Stimulated activated CD4-positive, alpha-beta T cell treated with anti-CD3 and anti-CD28 coated beads, Interleukin-15, amount 100 ng/mL, for 48 hours (primary cell): ENCODE measurements around the gene CDKAL1.

Experiments used
- DNase-seq, 2 donors: peaks; one replicate each; pipeline ENCODE4 v3.0.0-alpha.2; 2020; ENCODE audit warnings: low read depth in 2 of 2

Gene CDKAL1

DNA sequence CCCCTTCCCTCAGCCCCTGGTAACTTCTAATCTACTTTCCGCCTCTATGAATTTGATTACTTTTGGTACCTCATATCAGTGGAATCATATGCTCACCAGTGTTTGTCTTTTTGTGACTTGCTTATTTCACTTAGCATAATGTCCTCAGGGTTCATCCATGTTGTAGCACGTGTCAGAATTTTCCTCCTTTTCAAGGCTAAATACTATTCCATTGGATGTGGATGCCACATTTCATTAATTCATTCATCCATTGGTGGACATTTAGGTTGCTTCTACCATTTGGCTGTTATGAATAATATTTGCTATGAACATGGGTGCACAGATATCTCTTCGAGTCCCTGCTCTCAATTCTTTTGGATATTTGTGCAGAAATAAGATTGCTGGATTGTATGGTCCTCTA is 670.7 kb downstream of the CDKAL1 start:
- no peak for DNase-seq

DNA sequence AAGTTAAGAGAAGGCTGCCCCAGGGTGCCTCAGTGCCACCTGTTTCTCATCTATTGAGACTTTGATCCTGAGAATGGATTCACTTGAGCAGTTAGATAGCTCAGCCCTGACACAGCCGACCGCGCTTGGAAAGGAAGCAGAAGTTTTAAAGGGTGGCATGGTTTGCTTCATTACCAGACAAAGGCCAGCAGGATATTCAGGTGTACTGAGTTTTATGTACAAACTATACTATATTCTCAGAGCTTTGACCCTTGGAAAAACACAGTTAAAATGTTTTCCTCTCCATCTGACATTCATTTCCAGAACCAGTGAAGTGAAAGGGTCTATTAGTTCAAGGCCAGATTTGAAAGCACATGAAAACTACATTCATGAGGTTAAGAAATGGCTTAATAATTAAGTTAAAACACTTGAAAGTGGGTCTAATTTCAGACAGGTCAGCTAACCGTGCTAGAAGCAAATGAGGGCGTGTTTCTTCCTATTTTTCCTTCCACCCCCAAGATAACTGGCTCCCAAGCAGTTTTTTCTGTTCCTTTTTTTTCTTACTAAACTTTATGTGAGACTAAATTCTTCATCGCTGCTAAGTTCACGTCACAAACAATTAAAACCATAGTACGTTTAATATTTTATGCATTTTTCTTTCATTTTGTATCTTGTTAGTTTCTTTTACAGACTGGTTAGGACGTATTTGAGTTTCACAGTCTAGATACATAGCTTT is 674.0 kb downstream of the CDKAL1 start:
- no peak for DNase-seq

DNA sequence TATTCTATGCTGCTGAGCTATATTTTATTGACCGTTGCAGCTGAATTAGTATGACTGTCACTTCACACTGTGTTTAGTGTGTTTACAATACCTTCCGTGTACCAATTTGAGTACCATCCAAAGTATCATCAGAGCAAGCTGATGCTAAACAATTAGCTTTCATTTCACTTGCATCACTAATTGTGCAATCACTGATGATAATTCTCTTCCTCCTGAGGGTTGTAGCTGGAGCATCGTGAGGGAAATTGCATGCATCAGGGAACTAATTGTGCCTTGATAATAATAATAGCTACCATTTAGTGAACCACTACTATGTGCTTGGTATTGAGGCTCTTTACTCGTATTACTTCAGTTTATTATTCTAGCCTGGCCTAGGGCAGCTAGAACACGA is 674.5 kb downstream of the CDKAL1 start:
- no peak for DNase-seq

DNA sequence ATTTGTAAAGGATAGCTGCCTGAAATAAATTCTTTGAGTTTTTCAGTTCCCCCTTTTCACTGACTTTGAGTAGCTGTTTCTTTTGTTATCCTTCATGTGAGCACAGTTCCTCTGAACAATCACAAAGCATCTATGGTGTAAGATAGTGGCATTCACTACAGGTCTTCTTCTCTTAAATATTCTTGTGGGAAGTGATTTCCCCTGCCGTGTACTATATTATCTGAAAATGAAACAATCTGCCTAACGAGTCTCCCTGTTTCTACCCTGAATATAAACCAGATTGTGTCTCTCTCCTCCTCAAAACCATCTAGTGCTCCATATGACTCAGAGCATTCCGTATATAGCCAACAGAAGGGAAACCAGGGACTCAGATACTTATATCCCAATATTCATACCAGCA is 679.2 kb downstream of the CDKAL1 start:
- no peak for DNase-seq

DNA sequence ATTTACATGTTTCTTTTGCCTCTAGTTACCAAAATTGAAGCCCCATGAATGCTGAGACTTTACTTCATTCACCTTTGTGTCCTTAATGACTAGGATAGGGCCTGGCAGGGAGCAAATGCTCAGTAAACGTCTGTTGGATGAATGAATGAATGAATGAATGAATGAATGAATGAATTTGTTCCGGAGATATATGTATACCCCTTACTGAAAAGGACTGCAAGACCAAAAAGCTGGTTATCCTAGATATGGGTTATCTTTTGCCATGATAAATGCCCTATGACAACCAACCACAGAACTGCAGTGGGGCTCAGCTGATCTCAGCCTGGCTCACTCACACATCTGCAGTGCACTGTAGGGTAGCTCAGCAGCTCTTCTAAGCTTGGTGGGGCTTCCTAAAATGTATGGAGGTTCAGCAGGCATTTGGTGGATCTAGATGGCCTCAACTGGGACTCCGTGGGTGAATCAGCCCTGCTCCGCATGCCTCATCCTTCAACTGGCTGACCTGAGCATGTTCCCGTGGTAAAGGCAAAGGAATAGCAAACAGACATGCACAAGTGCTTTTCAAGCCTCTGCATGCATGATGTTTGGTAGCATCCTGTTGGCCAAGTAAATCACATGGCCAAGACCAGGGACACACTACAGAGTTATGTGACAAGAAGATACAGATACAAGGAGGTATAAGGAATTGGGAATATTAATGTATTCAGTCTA is 680.6 kb downstream of the CDKAL1 start:
- DNase-seq, result no peak

DNA sequence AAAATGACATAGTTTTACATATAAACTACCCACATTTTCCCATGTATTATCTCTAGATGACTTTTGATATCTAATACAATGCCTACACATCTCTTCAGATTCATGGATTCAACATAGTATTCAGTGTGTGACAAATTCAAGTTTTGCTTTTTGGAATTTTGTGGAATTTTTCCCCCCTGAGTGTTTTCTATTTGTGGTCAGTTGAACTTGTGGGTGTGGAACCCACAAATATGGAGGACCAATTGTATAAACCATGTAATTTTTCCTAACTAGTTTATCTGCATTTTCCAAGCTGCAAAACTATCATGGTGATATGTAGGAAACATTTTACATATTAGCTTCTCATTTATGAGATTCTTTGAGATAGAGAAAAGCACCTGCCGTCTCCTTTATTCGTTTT is 685.0 kb downstream of the CDKAL1 start:
- no peak for DNase-seq

DNA sequence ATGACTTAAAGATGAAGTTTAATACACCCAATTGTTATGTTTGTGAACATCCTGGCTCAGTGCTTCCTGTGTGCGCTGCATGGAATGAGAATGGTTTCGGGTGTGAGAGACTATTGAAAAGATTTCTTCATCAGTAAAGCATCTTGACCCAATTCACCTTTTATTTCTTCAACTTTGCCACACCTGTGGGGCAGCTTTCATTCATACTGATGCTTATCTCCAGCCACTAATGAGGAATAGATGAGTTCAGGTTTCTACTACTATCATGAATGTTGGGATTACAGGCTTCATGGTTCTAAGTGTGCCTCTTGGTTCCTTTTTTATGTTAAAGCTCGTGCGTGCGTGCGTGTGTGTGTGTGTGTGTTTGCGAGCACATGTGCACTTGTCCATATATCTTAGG is 685.6 kb downstream of the CDKAL1 start:
- no peak for DNase-seq

DNA sequence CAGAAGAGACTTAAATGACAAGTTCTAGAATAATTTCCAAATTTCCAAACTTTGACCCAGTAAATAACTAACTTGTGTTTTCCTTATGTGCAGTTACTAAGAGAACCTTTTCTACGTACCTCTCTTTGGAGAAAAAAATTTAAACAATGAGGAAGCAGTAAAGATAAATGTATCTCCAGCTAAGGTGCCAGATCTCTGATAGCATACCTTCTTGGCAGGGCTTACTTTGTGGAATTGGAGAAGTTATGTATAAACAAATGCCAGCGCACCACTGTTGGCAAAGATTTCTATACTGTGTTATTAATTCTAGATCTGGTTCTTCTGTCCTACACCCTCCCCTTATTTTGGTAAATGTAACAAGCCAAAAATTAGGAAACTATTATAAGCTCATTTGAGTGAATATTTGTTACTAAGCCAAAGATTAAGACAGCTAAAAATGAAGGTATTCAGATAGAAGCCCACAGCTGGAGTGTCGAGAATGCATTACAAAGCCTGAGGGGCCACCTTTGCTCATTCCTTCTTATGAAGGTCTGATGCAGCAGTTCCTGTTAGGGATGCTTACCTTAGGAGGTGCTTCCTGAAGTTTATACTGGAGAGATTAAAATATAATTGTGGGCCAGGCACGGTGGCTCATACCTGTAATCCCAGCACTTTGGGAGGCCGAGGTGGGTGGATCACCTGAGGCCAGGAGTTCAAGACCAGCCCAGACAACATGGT is 686.2 kb downstream of the CDKAL1 start:
- DNase-seq, result no peak

DNA sequence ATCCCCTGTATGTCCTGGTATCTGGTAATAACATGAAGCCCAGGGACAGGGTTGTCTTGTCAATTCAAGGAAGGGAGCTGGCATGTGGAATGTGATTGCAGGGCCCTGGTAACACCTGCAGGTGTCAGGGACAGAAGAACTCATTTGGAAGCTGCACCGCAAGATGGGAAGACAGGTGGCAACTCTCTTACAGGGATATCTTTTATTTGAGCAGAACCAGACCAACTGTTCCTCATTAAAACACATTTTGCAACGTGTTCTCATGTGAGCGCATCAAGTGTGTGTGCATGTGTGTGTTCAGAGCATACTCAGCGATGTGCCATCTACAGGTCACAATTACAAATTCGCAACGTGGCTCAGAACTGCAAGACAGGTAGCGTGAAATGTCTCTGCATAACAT is 688.4 kb downstream of the CDKAL1 start:
- no peak for DNase-seq

DNA sequence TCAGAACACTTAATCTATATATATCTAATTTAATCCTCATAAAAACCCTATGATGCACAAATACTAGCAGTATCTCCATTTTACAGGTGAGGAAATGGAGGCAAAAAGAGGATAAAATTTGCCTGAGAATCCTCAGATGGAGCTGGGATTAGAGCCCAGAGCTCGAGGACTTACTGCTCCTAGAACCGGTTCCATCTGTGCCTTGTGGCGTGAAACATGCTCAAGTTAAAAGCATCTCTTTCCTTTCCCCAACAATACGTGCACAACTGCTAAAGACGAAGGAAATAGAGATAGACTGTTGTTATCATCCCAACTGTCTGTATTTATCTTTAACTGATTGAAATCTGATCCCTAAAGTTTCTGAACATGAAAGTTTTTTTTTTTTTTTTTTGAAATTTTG is 691.7 kb downstream of the CDKAL1 start:
- DNase-seq, result no peak

DNA sequence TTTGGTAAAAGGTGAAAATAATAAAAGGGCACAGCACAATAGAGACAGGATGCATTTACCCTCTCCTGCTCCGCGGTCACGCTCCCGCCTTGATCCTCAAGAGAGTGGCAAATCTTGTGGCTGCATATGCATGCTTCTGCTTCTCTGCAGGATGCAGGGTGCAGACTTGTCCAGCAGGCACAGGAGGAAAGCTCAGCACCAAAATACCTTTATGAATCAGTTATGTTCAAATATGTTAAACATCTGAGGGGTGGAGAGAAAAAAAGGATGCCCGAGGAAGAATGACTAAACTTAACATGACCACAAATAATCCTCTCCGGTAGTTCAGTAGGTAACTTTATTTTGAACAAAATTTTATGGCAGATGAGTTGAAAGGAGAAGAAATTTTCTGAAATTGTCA is 693.2 kb downstream of the CDKAL1 start:
- no peak for DNase-seq

DNA sequence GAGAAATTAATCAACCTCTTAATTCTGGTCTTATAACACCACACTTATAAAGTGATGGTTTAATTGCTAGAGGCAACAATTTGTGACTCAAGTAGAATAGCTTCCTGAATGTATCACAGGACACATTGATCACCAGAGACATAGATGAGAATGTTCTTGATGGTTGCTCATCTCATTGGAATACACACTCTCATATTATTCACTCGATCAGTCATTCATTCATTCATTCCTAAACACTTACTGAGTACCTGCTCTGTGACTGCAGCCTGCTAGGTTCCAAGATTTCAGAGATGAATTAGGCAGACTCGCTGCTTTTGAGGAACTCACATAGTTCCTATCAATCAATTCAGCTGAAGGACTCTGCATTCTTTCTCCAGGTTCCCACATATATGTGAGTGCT is 694.2 kb downstream of the CDKAL1 start:
- no peak for DNase-seq

DNA sequence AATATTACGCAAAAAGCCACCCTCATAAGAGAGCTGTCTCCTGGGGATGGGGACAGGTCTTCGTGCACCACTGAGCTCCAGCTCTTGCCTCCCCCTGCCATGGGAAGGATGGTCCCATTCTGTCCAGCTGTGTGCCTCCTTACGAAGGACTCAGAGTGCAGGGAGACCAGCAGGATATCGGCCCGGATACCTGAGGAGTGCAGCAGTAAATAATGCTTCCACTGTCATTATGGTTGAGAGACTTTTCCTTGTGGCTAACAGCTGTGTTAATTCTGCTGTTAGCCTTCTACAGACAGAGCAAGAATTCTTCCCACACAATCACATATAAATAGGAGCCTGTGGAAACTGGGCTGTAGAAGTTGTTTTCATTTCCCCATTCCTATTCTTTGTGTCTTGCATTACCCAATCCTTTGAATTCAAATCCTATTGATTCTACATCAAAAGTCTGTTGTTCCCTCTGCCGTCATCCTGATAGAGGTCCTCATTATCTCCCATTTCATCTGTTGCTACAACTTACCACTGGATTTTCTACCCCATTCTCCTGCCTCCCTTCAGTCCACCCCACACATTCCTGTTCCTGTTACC is 694.7 kb downstream of the CDKAL1 start:
- no peak for DNase-seq

DNA sequence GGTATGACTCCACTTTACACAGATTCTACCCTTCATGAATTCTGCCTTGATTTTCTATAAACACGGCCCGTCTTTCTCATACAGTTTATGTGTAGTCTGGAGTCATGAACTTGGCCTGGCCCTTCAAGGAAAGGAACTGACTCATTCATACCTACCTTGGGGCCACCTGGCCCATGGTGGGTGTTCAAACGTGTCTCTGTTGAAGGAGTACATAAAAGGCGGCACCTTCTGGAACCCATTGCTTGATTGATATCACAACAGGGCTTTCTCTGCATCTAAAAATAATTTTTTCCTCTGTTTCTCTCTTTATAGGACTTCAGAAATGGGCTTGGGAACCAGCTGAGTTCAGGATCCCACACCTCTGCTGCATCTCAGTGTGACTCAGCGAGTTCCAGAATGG is 696.3 kb downstream of the CDKAL1 start:
- no peak for DNase-seq

DNA sequence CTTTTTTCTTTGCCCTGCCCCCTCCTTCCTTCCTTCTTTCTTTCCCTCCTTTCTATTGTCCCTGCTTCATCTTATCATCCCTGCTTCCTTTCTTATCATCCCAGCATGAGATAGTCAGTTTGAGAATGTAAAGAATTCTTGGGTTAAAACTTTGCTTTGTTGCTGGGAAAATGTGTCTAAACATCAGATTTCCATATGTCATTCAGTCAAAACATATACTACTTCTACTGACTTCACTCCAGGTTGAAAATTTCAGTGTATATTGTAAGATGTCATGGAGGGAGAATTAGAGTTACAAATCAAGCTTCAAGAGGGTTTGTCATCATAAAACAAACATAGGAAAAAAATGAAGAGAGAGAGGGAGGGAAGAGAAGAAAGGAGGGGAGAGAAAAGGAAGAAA is 700.9 kb downstream of the CDKAL1 start:
- DNase-seq, result no peak

DNA sequence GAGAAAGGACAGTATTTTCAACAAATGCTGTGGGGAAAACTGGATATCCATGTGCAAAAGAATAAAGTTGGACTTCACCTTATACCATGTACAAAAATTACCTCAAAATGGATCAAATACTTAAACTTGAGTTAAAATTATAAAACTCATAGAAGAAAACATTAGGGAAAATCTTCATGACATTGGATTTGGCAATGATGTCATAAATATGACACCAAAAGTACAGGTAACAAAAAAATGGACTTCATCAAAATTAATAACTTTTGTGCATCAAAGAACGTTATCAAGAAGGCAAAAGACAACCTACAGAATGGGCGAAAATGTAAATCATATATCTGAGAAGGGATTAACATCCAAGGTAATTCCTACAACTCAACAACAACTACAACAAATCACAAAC is 704.0 kb downstream of the CDKAL1 start:
- no peak for DNase-seq

DNA sequence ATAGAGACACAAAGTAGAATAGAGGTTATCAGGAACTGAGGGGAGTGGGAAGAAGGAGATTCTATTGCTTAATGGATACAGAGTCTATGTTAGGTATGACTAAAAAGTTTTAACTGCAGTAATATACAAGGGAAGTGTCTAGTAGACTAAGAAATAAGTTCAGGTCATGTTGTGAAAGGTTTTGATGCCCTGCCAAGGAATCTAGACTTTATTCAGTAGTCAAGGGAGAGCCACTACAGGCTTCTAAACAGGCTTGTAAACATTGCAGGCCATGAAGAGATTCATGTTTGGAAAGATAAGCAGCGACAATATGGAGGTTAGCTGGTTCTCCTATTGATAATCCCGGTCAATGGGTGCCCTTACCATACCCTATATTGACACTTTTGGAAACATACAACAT is 706.5 kb downstream of the CDKAL1 start:
- no peak for DNase-seq

DNA sequence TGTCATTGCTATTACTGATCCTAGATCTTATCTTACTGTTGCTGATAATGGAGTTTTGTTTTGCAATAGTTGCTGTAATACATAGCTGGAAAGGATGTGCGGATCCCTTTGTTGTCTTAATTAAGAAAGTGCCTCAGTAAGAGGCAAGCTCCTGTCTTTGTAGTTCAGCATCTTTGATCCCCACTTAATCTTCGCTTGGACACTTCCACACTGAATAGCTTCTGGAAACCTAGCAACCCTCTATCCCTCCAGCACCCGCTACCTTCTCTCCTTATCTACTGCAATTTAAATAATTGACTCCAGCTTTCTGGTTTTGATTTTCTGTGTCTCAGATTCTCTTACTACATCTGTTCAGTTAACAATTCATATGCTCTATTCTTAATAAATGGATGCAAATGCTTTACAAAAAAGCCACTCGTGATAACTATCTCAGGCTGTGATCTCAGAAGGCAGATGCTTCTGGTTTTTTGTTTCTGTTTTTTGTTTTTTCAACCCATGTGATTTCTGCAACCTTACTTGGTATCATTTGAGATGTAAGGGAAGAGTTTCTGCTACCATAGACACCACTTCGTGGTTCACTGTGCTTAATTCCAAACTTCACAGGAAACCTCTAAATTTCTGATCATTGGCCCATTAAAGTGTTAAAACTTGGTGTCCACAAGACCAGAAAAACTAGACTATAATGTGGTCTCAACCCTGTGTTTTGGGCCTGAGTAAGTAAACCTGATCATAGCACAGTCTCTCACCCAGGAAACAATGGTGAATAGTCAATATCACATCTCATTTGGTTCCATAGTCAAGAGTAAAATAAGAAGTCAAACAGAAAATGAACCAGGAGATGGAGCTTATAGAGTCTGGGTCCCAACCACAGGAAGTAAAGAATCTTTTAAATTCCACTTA is 707.2 kb downstream of the CDKAL1 start:
- no peak for DNase-seq

DNA sequence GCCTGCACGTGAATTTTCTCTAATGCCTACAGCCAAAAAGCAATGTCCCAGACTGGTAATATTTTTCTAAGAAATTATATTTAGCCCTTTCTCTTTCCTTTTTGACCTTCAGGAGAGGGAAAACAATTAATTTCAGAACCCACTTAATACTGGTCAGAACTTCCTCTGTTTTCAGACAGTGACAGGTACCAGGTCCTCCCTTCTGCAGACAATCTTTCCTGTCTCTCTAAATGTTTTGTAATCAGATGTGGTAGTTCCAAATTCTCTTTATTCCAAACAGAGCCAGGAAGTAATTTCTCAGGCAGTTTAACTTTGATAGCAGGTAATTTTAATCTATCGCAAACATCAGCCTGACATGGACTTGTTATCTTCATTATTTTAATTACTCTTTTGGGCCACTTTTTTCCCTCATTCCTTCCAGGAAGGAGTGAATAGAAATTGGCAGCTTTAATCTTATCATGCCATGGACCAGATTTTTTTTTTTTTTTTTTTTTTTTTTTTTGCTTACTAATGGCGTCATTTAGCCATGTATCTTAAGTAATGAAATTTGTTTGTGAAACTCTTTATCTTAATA is 710.7 kb downstream of the CDKAL1 start:
- no peak for DNase-seq

DNA sequence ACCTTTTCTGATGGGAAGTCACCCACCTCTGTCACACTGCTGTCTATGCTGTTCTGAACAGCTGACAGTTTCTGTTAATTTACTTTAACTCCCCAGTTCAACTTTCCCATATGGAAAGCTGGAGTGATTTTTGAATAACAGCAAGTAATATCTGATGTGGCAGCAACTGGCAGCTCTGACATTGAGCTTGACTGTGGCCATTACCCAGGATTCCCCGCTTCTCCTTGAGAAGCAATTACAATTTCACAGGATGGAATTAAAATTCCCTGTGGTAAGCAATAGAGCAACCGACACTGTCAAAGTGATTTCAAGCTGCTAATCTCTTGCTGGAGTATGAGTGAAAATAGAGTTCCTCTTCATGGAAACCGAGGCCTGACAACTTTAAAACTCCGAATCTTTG is 711.2 kb downstream of the CDKAL1 start:
- no peak for DNase-seq

DNA sequence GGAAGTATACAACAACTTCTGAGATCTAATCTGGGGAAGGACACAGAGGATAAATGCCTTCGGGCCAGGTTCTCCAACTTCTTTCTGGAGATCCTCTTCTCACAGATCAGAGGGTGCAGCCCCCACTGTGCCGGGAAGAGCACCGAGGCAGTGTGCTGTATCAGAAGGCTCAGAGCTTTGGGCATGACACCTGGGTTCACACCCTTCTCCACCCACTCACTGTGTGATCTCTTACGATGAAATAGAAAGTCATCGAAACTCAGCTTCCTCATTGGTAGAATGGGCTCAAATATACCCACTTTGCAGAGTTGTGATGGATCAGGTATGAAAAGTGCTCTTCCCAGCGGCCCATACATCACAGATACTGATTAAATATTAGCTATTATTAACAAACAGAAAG is 711.8 kb downstream of the CDKAL1 start:
- no peak for DNase-seq
